GM19023 (cell line): ENCODE data around the gene DNAJB6.
A peak's percentile ranks its signal among the peaks of the same experiment; 100 is the strongest.

ENCODE experiments used
- ATAC-seq: cut with Tn5 transposase; IDR thresholded peaks from one replicate; pipeline ENCODE4 v1.9.1; 2021; ENCODE audit warnings: mild to moderate bottlenecking, moderate library complexity; ENCODE audit not compliant: unreplicated experiment

Gene DNAJB6

GRCh38 chr7:157336383-157337315 is at the start of gene DNAJB6:
Gene DNAJB6 (plus strand): TSS chr7:157337004. CDS start chr7:157358573, 21,569 bp downstream.
- peak; percentile 79 for ATAC-seq

GRCh38 chr7:157291404-157292080 is 45.3 kb upstream of the DNAJB6 start:
- ATAC-seq: no peak

- no peak for ATAC-seq
Observed at GRCh38 chr7:157292258-157292657, 44.5 kb upstream of the DNAJB6 start.

- no peak for ATAC-seq
Observed at GRCh38 chr7:157292770-157293412, 43.9 kb upstream of the DNAJB6 start.

GRCh38 chr7:157293413-157293788 is 43.4 kb upstream of the DNAJB6 start:
- no peak for ATAC-seq

- no peak for ATAC-seq
Observed at GRCh38 chr7:157294773-157295172, 42.0 kb upstream of the DNAJB6 start.

- no peak for ATAC-seq
Observed at GRCh38 chr7:157295338-157295737, 41.5 kb upstream of the DNAJB6 start.

GRCh38 chr7:157297185-157297584 is 39.6 kb upstream of the DNAJB6 start:
- no peak for ATAC-seq

GRCh38 chr7:157299317-157299612 is 37.5 kb upstream of the DNAJB6 start:
- ATAC-seq: no peak

GRCh38 chr7:157299613-157300368 is 37.0 kb upstream of the DNAJB6 start:
- ATAC-seq: no peak

- no peak for ATAC-seq
Observed at GRCh38 chr7:157300369-157300825, 36.4 kb upstream of the DNAJB6 start.

- ATAC-seq: no peak
Observed at GRCh38 chr7:157301610-157302120, 35.1 kb upstream of the DNAJB6 start.

- ATAC-seq: no peak
Observed at GRCh38 chr7:157306846-157307838, 29.7 kb upstream of the DNAJB6 start.

GRCh38 chr7:157309988-157310668 is 26.7 kb upstream of the DNAJB6 start:
- no peak for ATAC-seq

- no peak for ATAC-seq
Observed at GRCh38 chr7:157310676-157311185, 26.1 kb upstream of the DNAJB6 start.

- ATAC-seq: no peak
Observed at GRCh38 chr7:157312941-157313340, 23.9 kb upstream of the DNAJB6 start.

- ATAC-seq: no peak
Observed at GRCh38 chr7:157313645-157314044, 23.2 kb upstream of the DNAJB6 start.

- ATAC-seq: peak; percentile 70
Observed at GRCh38 chr7:157318015-157318706, 18.6 kb upstream of the DNAJB6 start.
